ENCODE measurements around the gene SLC25A28.
"Not testable (repeated sequence)": the region's sequence is repeated elsewhere in the genome, so short reads cannot be mapped to it uniquely, and the experiment has no call there.

DNA sequence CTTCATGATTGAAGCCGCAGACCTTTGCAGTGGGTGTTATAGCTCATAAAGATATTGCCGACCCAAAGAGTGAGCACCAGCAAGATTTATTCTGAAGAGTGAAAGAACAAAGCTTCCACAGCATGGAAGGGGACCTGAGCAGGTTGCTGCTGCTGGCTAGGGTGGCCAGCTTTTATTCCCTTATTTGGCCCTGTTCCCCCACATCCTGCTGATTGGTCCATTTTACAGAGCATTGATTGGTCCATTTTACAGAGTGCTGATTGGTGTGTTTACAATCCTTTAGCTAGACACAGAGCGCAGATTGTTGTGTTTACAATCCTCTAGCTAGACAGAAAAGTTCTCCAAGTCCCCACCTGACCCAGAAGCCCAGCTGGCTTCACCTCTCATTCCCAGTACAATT lies 4.9 kb upstream of the SLC25A28 start:
- not testable (repeated sequence) for TF ChIP-seq POLR2A, POLR2AphosphoS5 (IDR thresholded peaks at IDR 0.05; ENCODE audit: low read depth, low read length)

Data from GM12891 (cell line).